ENCODE measurements around the gene DNAL1.

DNAL1 gene

GRCh38 chr14:73738518-73739173, 93.9 kb downstream of the DNAL1 start:
- Histone ChIP-seq H3K27me3 (ENCODE audit: insufficient read depth, low read depth, severe bottlenecking) (no peaks in the 10 kb centered on the region), H3K36me3 (peaks cover 32% of the 10 kb centered on the region), H3K4me3 (ENCODE audit: low read depth, low read length) (no peak overlapping the region), H3K9me3 (ENCODE audit: severe bottlenecking) (no peaks in the 10 kb centered on the region), H3K27ac (no peak overlapping the region)
- no peak for DNase-seq
- TF ChIP-seq CTCF (IDR thresholded peaks at IDR 0.05; ENCODE audit: low read depth, low read length) = no peak

GRCh38 chr14:73739174-73739898, 94.5 kb downstream of the DNAL1 start:
- Histone ChIP-seq H3K36me3 (peaks cover 28% of the 10 kb centered on the region), H3K4me3 (ENCODE audit: low read depth, low read length) (no peak overlapping the region), H3K9me3 (ENCODE audit: severe bottlenecking) (no peaks in the 10 kb centered on the region), H3K27me3 (ENCODE audit: insufficient read depth, low read depth, severe bottlenecking) (no peaks in the 10 kb centered on the region), H3K27ac (no peak overlapping the region)
- no peak for DNase-seq
- no peak for TF ChIP-seq CTCF (IDR thresholded peaks at IDR 0.05; ENCODE audit: low read depth, low read length)

GRCh38 chr14:73739899-73740617, 95.3 kb downstream of the DNAL1 start:
- no peak for DNase-seq
- TF ChIP-seq CTCF (IDR thresholded peaks at IDR 0.05; ENCODE audit: low read depth, low read length) = no peak
- no peak overlapping the region for H3K4me3 ChIP-seq (ENCODE audit: low read depth, low read length)
- peaks cover 22% of the 10 kb centered on the region for H3K36me3 ChIP-seq
- H3K9me3 ChIP-seq (ENCODE audit: severe bottlenecking) = no peaks in the 10 kb centered on the region
- no peak overlapping the region for H3K27ac ChIP-seq
- no peaks in the 10 kb centered on the region for H3K27me3 ChIP-seq (ENCODE audit: insufficient read depth, low read depth, severe bottlenecking)

- DNase-seq = no peak
- Histone ChIP-seq H3K27me3 (ENCODE audit: insufficient read depth, low read depth, severe bottlenecking) (no peaks in the 10 kb centered on the region), H3K9me3 (ENCODE audit: severe bottlenecking) (no peaks in the 10 kb centered on the region), H3K36me3 (peaks cover 17% of the 10 kb centered on the region), H3K27ac (no peak overlapping the region), H3K4me3 (ENCODE audit: low read depth, low read length) (no peak overlapping the region)
- TF ChIP-seq CTCF (IDR thresholded peaks at IDR 0.05; ENCODE audit: low read depth, low read length) = no peak
Observed at GRCh38 chr14:73740618-73741326, 96.0 kb downstream of the DNAL1 start.

- DNase-seq = no peak
- no peak overlapping the region for H3K27ac ChIP-seq
- H3K27me3 ChIP-seq (ENCODE audit: insufficient read depth, low read depth, severe bottlenecking) = no peaks in the 10 kb centered on the region
- H3K36me3 ChIP-seq = peaks cover 17% of the 10 kb centered on the region
- H3K9me3 ChIP-seq (ENCODE audit: severe bottlenecking) = no peaks in the 10 kb centered on the region
- no peak for TF ChIP-seq CTCF (IDR thresholded peaks at IDR 0.05; ENCODE audit: low read depth, low read length)
- H3K4me3 ChIP-seq (ENCODE audit: low read depth, low read length) = no peak overlapping the region
Observed at GRCh38 chr14:73741386-73741875, 96.6 kb downstream of the DNAL1 start.
